K562 (cell line): ENCODE data around the gene OR51B5. TPM values are rescaled to one million over a fixed set of nuclear protein-coding genes. Genes with fewer than 3 reads are reported as not detected.
A peak's percentile ranks its signal among the peaks of the same experiment; 100 is the strongest.

Experiments used
- ATAC-seq: fragments of 200-7000 bp; cut with Tn5 transposase; 3 replicates; pipeline ENCODE4 v1.9.1; 2020; ENCODE audit warnings: moderate library complexity
- BruUV-seq: library from RNA; stranded (reverse); fragments of 400-500 nt; replicated peaks from 2 replicates; lab custom pipeline; 2021; lab: Mats Ljungman, UMichigan
- CTCF ChIA-PET: fragments of 300-600 bp; formaldehyde crosslinking; extraction: SDS; loops from one replicate; lab custom pipeline; 2021; ENCODE audit warnings: low intra/inter-chr PET ratio; lab: Yijun Ruan, JAX
- POLR2A ChIA-PET: fragments of 300-600, 350-650 bp; sonication (Branson Sonifier 250); formaldehyde crosslinking; extraction: SDS; loops from one replicate; lab custom pipeline; 2021; ENCODE audit warnings: antibody characterized with exemption, inconsistent platforms; lab: Yijun Ruan, JAX
- DNase-seq, 4 experiments: peaks; one replicate each; pipeline versions ENCODE4 v3.0.0 to v3.0.0-alpha.2; 2011 to 2018; ENCODE audit warnings: low spot score in 3 of 4, mixed read lengths in 3 of 4; ENCODE audit errors: extremely low read depth in 1 of 4
- FAIRE-seq: peaks from 2 replicates; lab custom pipeline; 2011; peaks lifted over from hg19 to GRCh38; lab: Jason Lieb, UNC
- H2AFZ ChIP-seq: 2 replicates; pipeline ENCODE4 v1.6.0; 2011; ENCODE audit warnings: low read depth, low read length, control low read depth, inconsistent platforms
- H3K27ac ChIP-seq: fragments of 200-600 bp; 3 replicates; pipeline ENCODE4 v1.8.0; 2011; ENCODE audit warnings: low read depth, mild to moderate bottlenecking, control low read depth, inconsistent platforms, low read length, moderate library complexity, mixed read lengths; ENCODE audit errors: extremely low read depth
- H3K27me3 ChIP-seq, 2 experiments: fragments of 300-600 bp in 1 of 2; 2 replicates in 1 of 2; 3 replicates in 1 of 2; pipeline versions ENCODE4 v1.6.0 to v1.8.0; 2011; ENCODE audit warnings: inconsistent platforms in 2 of 2, low read length in 2 of 2, mild to moderate bottlenecking in 1 of 2, mixed read lengths in 1 of 2, moderate library complexity in 1 of 2; ENCODE audit not compliant: control insufficient read depth in 2 of 2, insufficient read depth in 2 of 2
- H3K36me3 ChIP-seq: fragments of 300-600 bp; 3 replicates; pipeline ENCODE4 v1.8.0; 2011; ENCODE audit warnings: mild to moderate bottlenecking, low read length, inconsistent platforms; ENCODE audit not compliant: control insufficient read depth, insufficient read depth
- H3K4me1 ChIP-seq, 2 experiments: fragments of 200-600 bp in 1 of 2; replicated peaks in 1 of 2; 2 replicates in 1 of 2; 3 replicates in 1 of 2; pipeline versions ENCODE4 v1.5.1 to v1.8.0; 2011; ENCODE audit warnings: inconsistent platforms in 2 of 2, low read length in 2 of 2, mild to moderate bottlenecking in 1 of 2, mixed read lengths in 1 of 2, moderate library complexity in 1 of 2; ENCODE audit not compliant: control insufficient read depth in 2 of 2, insufficient read depth in 2 of 2
- H3K4me2 ChIP-seq: 2 replicates; pipeline ENCODE4 v1.6.1; 2011; ENCODE audit warnings: low read length, control low read depth, inconsistent platforms, mixed read lengths; ENCODE audit not compliant: insufficient read depth
- H3K4me3 ChIP-seq: fragments of 200-600 bp; sonication (generic), shearing (Covaris generic); 2 replicates; pipeline ENCODE4 v1.5.1; 2016; ENCODE audit warnings: control low read depth, inconsistent platforms
- H3K79me2 ChIP-seq: fragments of 200-600 bp; 3 replicates; pipeline ENCODE4 v1.8.0; 2011; ENCODE audit warnings: low read length, inconsistent platforms; ENCODE audit not compliant: control insufficient read depth, insufficient read depth
- H3K9ac ChIP-seq, 2 experiments: 2 replicates each; pipeline versions ENCODE4 v1.6.0 to v1.6.1; 2011; ENCODE audit warnings: low read depth in 2 of 2, low read length in 2 of 2, control low read depth in 1 of 2, inconsistent platforms in 1 of 2, mild to moderate bottlenecking in 1 of 2, mixed read lengths in 1 of 2; ENCODE audit not compliant: insufficient read depth in 1 of 2
- H3K9me1 ChIP-seq: one replicate; pipeline ENCODE4 v1.6.0; 2011; ENCODE audit warnings: inconsistent platforms, mild to moderate bottlenecking, low read length, moderate library complexity; ENCODE audit not compliant: control insufficient read depth, insufficient read depth
- H3K9me3 ChIP-seq: replicated peaks from 2 replicates; pipeline ENCODE4 v1.5.1; 2011; ENCODE audit warnings: low read depth, low read length, inconsistent platforms; ENCODE audit not compliant: control insufficient read depth, insufficient read depth
- H4K20me1 ChIP-seq: replicated peaks from 2 replicates; pipeline ENCODE4 v1.6.1; 2011; ENCODE audit warnings: low read length, inconsistent platforms, mixed read lengths; ENCODE audit not compliant: control insufficient read depth, insufficient read depth
- HDAC1 ChIP-seq, 2 experiments: fragments of 450-650 bp; IDR thresholded peaks; 2 replicates each; pipeline ENCODE4 v1.6.1; 2016 to 2017; ENCODE audit warnings: inconsistent platforms in 1 of 2, mild to moderate bottlenecking in 1 of 2, moderate library complexity in 1 of 2
- JUN ChIP-seq, 2 experiments: sonication (generic) in 1 of 2; formaldehyde crosslinking in 1 of 2; IDR thresholded peaks; 2 replicates each; pipeline versions ENCODE4 v1.6.1 to v1.8.0; 2012 to 2022; ENCODE audit warnings: borderline replicate concordance in 2 of 2, mild to moderate bottlenecking in 2 of 2, improper control_type of control experiment in 1 of 2, low read depth in 1 of 2, low read length in 1 of 2, missing genetic modification reagents in 1 of 2
- KDM2B ChIP-seq: fragments of 250-450 bp; sonication (Bioruptor Pico); IDR thresholded peaks from 2 replicates; pipeline ENCODE4 v1.8.0; 2021; ENCODE audit warnings: mild to moderate bottlenecking, moderate library complexity
- POLR2A ChIP-seq: fragments of 450-650 bp; conservative IDR thresholded peaks from 2 replicates; pipeline ENCODE4 v1.6.1; 2016
- POLR3A ChIP-seq: IDR thresholded peaks from 2 replicates; pipeline ENCODE4 v1.6.1; 2011; ENCODE audit warnings: borderline replicate concordance, mild to moderate bottlenecking, moderate library complexity; ENCODE audit not compliant: insufficient read length, insufficient read depth; ENCODE audit errors: extremely low read depth
- TAF7 ChIP-seq: fragments of 450-650 bp; IDR thresholded peaks from 2 replicates; pipeline ENCODE4 v1.6.1; 2016; ENCODE audit warnings: missing genetic modification characterization, missing compliant biosample characterization
- TBP ChIP-seq: optimal IDR thresholded peaks from 2 replicates; pipeline ENCODE3; 2011; ENCODE audit warnings: low read depth, low read length, improper control_type of control experiment
- TEAD4 ChIP-seq, 2 experiments: sonication (generic) in 1 of 2; formaldehyde crosslinking in 1 of 2; IDR thresholded peaks; 2 replicates each; pipeline versions ENCODE4 v1.6.1 to v1.8.0; 2012 to 2022; ENCODE audit warnings: borderline replicate concordance in 1 of 2, inconsistent platforms in 1 of 2, low read length in 1 of 2, mild to moderate bottlenecking in 1 of 2, missing genetic modification reagents in 1 of 2
- ZBTB34 ChIP-seq: fragments of 250-450 bp; sonication (Bioruptor Pico); IDR thresholded peaks from 2 replicates; pipeline ENCODE4 v1.8.0; 2021; ENCODE audit warnings: mild to moderate bottlenecking, moderate library complexity
- ZNF316 ChIP-seq: fragments of 450-650 bp; IDR thresholded peaks from 2 replicates; pipeline ENCODE4 v1.6.1; 2016
- WGBS: fragments of 100-300 bp; shearing (Covaris generic); methylation state at CpG from one replicate; pipeline ENCODE4 v1.1.6; 2016; ENCODE audit warnings: low coverage, mixed read lengths; ENCODE audit not compliant: insufficient coverage; ENCODE audit errors: missing lambda C conversion rate; 5-methylcytosine and 5-hydroxymethylcytosine counted together
- in situ Hi-C: fragments of 300-500 bp; cut with MboI; formaldehyde crosslinking; loops from 4 replicates; pipeline ENCODE4 v1.15.0; 2018; ENCODE audit warnings: inconsistent platforms, mixed read lengths
- intact Hi-C: fragments of 100-400 bp; cut with micrococcal nuclease; formaldehyde crosslinking; loops from 2 replicates; pipeline ENCODE4 v1.14.2; 2022
- polyA plus RNA-seq, 8 experiments: library from polyadenylated mRNA; depleted of rRNA in 4 of 8; stranded (reverse) in 5 of 8; unstranded in 3 of 8; fragments of >200 nt; fragmentation: Nextera tagmentation in 2 of 8; fragmentation: Illumina TruSeq in 1 of 8; extraction: Ambion mirVana in 2 of 8; extraction: Trizol in 1 of 8; gene quantifications; 2 replicates each; pipeline versions ENCODE4 v1.2.1 to v1.2.3, GENCODE V29; 2011 to 2014; ENCODE audit warnings: inconsistent platforms in 1 of 8, missing spikeins in 1 of 8
- total RNA-seq, 7 experiments: library from RNA; depleted of rRNA in 6 of 7; stranded (reverse); fragments of >200 nt in 6 of 7; fragmentation: Illumina TruSeq in 2 of 7; extraction: Trizol in 2 of 7; gene quantifications; 2 replicates each; pipeline versions ENCODE4 v1.2.1 to v1.2.3, GENCODE V29; 2011 to 2021; ENCODE audit warnings: low replicate concordance in 1 of 7

The OR51B5 gene
- total and polyA plus RNA-seq, 9 of the 15 experiments (the other 6 are each of a cell fraction or from before 2014, with no cell fraction given) = 81.2 to 176 (median 113) TPM

GRCh38 chr11:5298451-5298850 is 44.9 kb downstream of the OR51B5 start:
- H3K4me2 ChIP-seq = no peak overlapping the region
- TF ChIP-seq ZNF316 = peak; percentile 36; the same call in 1 of the 2 replicates
- no peak for TF ChIP-seq TAF7 (tag)
- H3K79me2 ChIP-seq = peaks cover 20% of the 10 kb centered on the region
- H3K9ac ChIP-seq = no peak overlapping the region
- ChIA-PET POLR2A (interaction anchor here (0.7 to 1.8 kb wide), 7 partner anchors 9 to 207 kb away, joined by 3 to 8 read pairs (median 3); no protein-coding TSS in a partner anchor), CTCF (interaction anchor here (0.7 kb wide), 1 partner anchor 93 kb away, joined by 3 read pairs; no protein-coding TSS in a partner anchor)
- H3K9me1 ChIP-seq = no peaks in the 10 kb centered on the region
- no peak for DNase-seq
- peaks cover 64% of the 10 kb centered on the region for H3K36me3 ChIP-seq
- BruUV-seq = no TSS peak
- in situ Hi-C loops (no loop called here), intact Hi-C loops (no loop called here)
- ATAC-seq = peak; percentile 49
- H2AFZ ChIP-seq = no peak overlapping the region
- no peak overlapping the region; the same call in 2 of the 3 replicates for H3K27ac ChIP-seq
- peaks cover 13 to 16% of the 10 kb centered on the region in 2 experiments; a peak in 4 of 5 replicates for H3K4me1 ChIP-seq
- no peak for FAIRE-seq
- H3K4me3 ChIP-seq = no peak overlapping the region
- H4K20me1 ChIP-seq = no peaks in the 10 kb centered on the region
- peaks cover 2% of the 10 kb centered on the region; the same call in 1 of the 2 replicates for H3K9me3 ChIP-seq
- WGBS = 23% methylated on average over 1 of the region's 1 CpG
- no peaks in the 10 kb centered on the region for H3K27me3 ChIP-seq

DNA sequence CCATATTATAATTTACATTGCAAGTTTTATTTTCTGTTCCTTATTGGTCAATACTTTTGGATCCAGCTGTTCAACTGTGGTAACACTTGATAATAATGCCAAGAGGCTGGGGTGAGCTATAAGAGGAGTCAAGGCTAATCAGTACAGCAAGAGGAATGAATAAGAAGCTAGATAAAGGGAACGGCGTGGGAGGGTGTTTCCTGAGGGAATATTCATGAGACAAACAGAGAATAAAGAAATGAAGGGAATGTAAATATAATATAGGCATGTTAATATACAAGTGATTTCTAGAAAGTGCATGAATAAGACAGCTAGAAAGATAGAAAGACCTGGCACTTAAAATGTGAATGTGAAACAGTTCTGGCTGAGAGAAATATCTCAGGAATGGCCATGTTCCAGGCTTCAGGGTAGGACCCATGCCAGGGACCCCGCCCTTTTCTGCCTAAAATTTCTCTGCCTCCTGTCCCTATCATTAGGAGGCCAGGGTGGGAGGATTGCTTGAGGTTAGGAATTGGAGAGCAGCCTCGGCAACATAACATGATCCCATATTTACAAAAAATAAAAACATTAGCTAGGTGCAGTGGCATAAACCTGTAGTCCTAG is 45.5 kb downstream of the OR51B5 start:
- Histone ChIP-seq H3K36me3 (peaks cover 63% of the 10 kb centered on the region), H4K20me1 (no peaks in the 10 kb centered on the region), H3K4me3 (no peak overlapping the region), H3K27me3 (no peaks in the 10 kb centered on the region), H3K9me3 (peaks cover 2% of the 10 kb centered on the region; the same call in 1 of the 2 replicates), H3K27ac (peak overlapping the region; percentile 25; the same call in 2 of the 3 replicates), H3K4me2 (peak overlapping the region; percentile 19), H3K9ac (peak overlapping the region in 1 of 2 experiments; percentile 43; a peak in 1 of 4 replicates), H3K4me1 (peaks cover 13 to 19% of the 10 kb centered on the region in 2 experiments; a peak in 4 of 5 replicates), H3K79me2 (peaks cover 20% of the 10 kb centered on the region), H3K9me1 (no peaks in the 10 kb centered on the region), H2AFZ (no peak overlapping the region)
- in situ Hi-C loops = no loop called here
- no TSS peak for BruUV-seq
- CTCF ChIA-PET = interaction anchor here (0.7 kb wide), 1 partner anchor 92 kb away, joined by 3 read pairs; no protein-coding TSS in a partner anchor
- WGBS = 7% methylated on average over 4 of the region's 4 CpGs
- intact Hi-C loops = no loop called here
- FAIRE-seq (peak; percentile 51), ATAC-seq (peak; percentile 68), DNase-seq (no peak)
- POLR2A ChIA-PET = interaction anchor here (0.7 to 1.8 kb wide), 6 partner anchors 8 to 208 kb away, joined by 3 to 8 read pairs (median 3); no protein-coding TSS in a partner anchor
- TF ChIP-seq HDAC1 (IDR thresholded peaks at IDR 0.05) = 0 out of 4 replicates have a peak, but pooled peaks of 1 of the 2 experiments have one; percentile 13
- no peak for TF ChIP-seq TBP
- no peak for TF ChIP-seq KDM2B (CRISPR knock-in tag)
- TF ChIP-seq POLR2A = no peak
- TF ChIP-seq TEAD4 (IDR thresholded peaks at IDR 0.05; ENCODE audit: low read length) = peak; percentile 42; the same call in 1 of the 2 replicates
- no peak for TF ChIP-seq TEAD4 (CRISPR knock-in tag; IDR thresholded peaks at IDR 0.05; ENCODE audit: borderline replicate concordance)
- TF ChIP-seq ZBTB34 (CRISPR knock-in tag) = no peak
- TF ChIP-seq JUN (IDR thresholded peaks at IDR 0.05; ENCODE audit: borderline replicate concordance, low read depth, low read length) = no peak
- no peak for TF ChIP-seq JUN (CRISPR knock-in tag; IDR thresholded peaks at IDR 0.05; ENCODE audit: borderline replicate concordance)
- no peak for TF ChIP-seq POLR3A
